Stimulated activated naive CD4-positive, alpha-beta T cell (primary cell): ENCODE data around the gene ADGRG3.
A peak's percentile ranks its signal among the peaks of the same experiment; 100 is the strongest.
"Not testable (repeated sequence)": the region's sequence is repeated elsewhere in the genome, so short reads cannot be mapped to it uniquely, and the experiment has no call there.

Experiments used
- DNase-seq, 6 experiments: peaks; one replicate each; lab custom pipeline; 2025; lab: John Stamatoyannopoulos, UW

The ADGRG3 gene

GRCh38 chr16:57721356-57722209 is 53.5 kb downstream of the ADGRG3 start:
- DNase-seq, result no peak

GRCh38 chr16:57722210-57722499 is 54.0 kb downstream of the ADGRG3 start:
- no peak for DNase-seq

- no peak for DNase-seq
Observed at GRCh38 chr16:57722651-57723050, 54.5 kb downstream of the ADGRG3 start.

GRCh38 chr16:57723170-57723569 is 55.1 kb downstream of the ADGRG3 start:
- no peak for DNase-seq

- DNase-seq, result no peak
Observed at GRCh38 chr16:57724531-57724930, 56.4 kb downstream of the ADGRG3 start.

- DNase-seq, result no peak
Observed at GRCh38 chr16:57725151-57725550, 57.0 kb downstream of the ADGRG3 start.

GRCh38 chr16:57725554-57725953 is 57.4 kb downstream of the ADGRG3 start:
- no peak for DNase-seq

GRCh38 chr16:57725976-57726375 is 57.9 kb downstream of the ADGRG3 start:
- DNase-seq, result no peak

GRCh38 chr16:57726433-57726947 is 58.4 kb downstream of the ADGRG3 start:
- DNase-seq, result no peak

GRCh38 chr16:57727610-57728009 is 59.5 kb downstream of the ADGRG3 start:
- DNase-seq, result no peak

GRCh38 chr16:57728336-57729181 is 60.5 kb downstream of the ADGRG3 start:
- no peak for DNase-seq

- no peak for DNase-seq
Observed at GRCh38 chr16:57729182-57729484, 61.0 kb downstream of the ADGRG3 start.

GRCh38 chr16:57729852-57730251 is 61.7 kb downstream of the ADGRG3 start:
- DNase-seq, result not testable (repeated sequence)

- no peak for DNase-seq
Observed at GRCh38 chr16:57730771-57731730, 62.9 kb downstream of the ADGRG3 start.

GRCh38 chr16:57732037-57732436 is 63.9 kb downstream of the ADGRG3 start:
- DNase-seq, result no peak

- DNase-seq, result no peak
Observed at GRCh38 chr16:57732714-57733113, 64.6 kb downstream of the ADGRG3 start.

- DNase-seq, result no peak
Observed at GRCh38 chr16:57734308-57734924, 66.3 kb downstream of the ADGRG3 start.

- DNase-seq, result peak; percentile 95 to 99 (median 99)
Observed at GRCh38 chr16:57734925-57735754, 67.0 kb downstream of the ADGRG3 start.

- DNase-seq, result no peak
Observed at GRCh38 chr16:57735755-57736418, 67.8 kb downstream of the ADGRG3 start, which contains the start of gene KATNB1. Gene KATNB1 (plus strand): TSS chr16:57735770. CDS start chr16:57737244, 1,474 bp downstream.
